H9 (cell line): ENCODE results near the gene ABCA1. TPM values are rescaled to one million over a fixed set of nuclear protein-coding genes. Genes with fewer than 3 reads are reported as not detected.

ENCODE experiments used
- DNase-seq: peaks from one replicate; pipeline ENCODE4 v3.0.0-alpha.2; 2017
- H2AFZ ChIP-seq: one replicate; pipeline ENCODE4 v1.6.1; 2013; ENCODE audit warnings: mild to moderate bottlenecking, low read length, control low read depth, moderate library complexity
- H2AK5ac ChIP-seq: 2 replicates; pipeline ENCODE4 v1.6.1; 2013; ENCODE audit warnings: low read length, control low read depth, mixed read lengths; ENCODE audit not compliant: insufficient read length
- H2BK120ac ChIP-seq: one replicate; pipeline ENCODE4 v1.6.1; 2013; ENCODE audit warnings: low read depth, mild to moderate bottlenecking, low read length, control low read depth, inconsistent platforms; ENCODE audit not compliant: poor library complexity, severe bottlenecking
- H2BK12ac ChIP-seq: 2 replicates; pipeline ENCODE4 v1.6.1; 2013; ENCODE audit warnings: low read length, control low read depth, mixed read lengths, low read depth; ENCODE audit not compliant: insufficient read length
- H2BK15ac ChIP-seq: 2 replicates; pipeline ENCODE4 v1.6.1; 2013; ENCODE audit warnings: low read depth, low read length, control low read depth
- H2BK20ac ChIP-seq: one replicate; pipeline ENCODE4 v1.6.1; 2013; ENCODE audit warnings: low read depth, mild to moderate bottlenecking, low read length, control low read depth, inconsistent platforms; ENCODE audit not compliant: poor library complexity, severe bottlenecking
- H2BK5ac ChIP-seq: 2 replicates; pipeline ENCODE4 v1.6.1; 2013; ENCODE audit warnings: low read length, control low read depth, mixed read lengths; ENCODE audit not compliant: insufficient read length
- H3K14ac ChIP-seq: 2 replicates; pipeline ENCODE4 v1.6.1; 2013; ENCODE audit warnings: low read length, control low read depth; ENCODE audit not compliant: insufficient read depth
- H3K18ac ChIP-seq: 2 replicates; pipeline ENCODE4 v1.6.1; 2013; ENCODE audit warnings: low read depth, mild to moderate bottlenecking, mixed read lengths, low read length, control low read depth; ENCODE audit not compliant: insufficient read length
- H3K23ac ChIP-seq: 2 replicates; pipeline ENCODE4 v1.6.1; 2013; ENCODE audit warnings: low read length, control low read depth, mixed read lengths, low read depth; ENCODE audit not compliant: insufficient read length
- H3K23me2 ChIP-seq: 2 replicates; pipeline ENCODE4 v1.6.1; 2013; ENCODE audit warnings: low read depth, mild to moderate bottlenecking, mixed read lengths, low read length, control low read depth; ENCODE audit not compliant: insufficient read length, poor library complexity, severe bottlenecking
- H3K27ac ChIP-seq: 2 replicates; pipeline ENCODE4 v1.5.1; 2013; ENCODE audit warnings: low read length, control low read depth, mixed read lengths, low read depth; ENCODE audit not compliant: insufficient read length
- H3K27me3 ChIP-seq: 2 replicates; pipeline ENCODE4 v1.6.1; 2013; ENCODE audit warnings: low read length, control low read depth, inconsistent platforms; ENCODE audit not compliant: insufficient read depth
- H3K4ac ChIP-seq: 2 replicates; pipeline ENCODE4 v1.6.1; 2013; ENCODE audit warnings: low read depth, mild to moderate bottlenecking, control low read depth, inconsistent platforms, low read length, moderate library complexity
- H3K4me1 ChIP-seq: 2 replicates; pipeline ENCODE4 v1.6.1; 2013; ENCODE audit warnings: low read length, control low read depth, inconsistent platforms; ENCODE audit not compliant: insufficient read depth
- H3K4me2 ChIP-seq: 2 replicates; pipeline ENCODE4 v1.6.1; 2013; ENCODE audit warnings: low read length, control low read depth, mixed read lengths; ENCODE audit not compliant: insufficient read length, insufficient read depth
- H3K56ac ChIP-seq: 2 replicates; pipeline ENCODE4 v1.6.1; 2013; ENCODE audit warnings: low read depth, mild to moderate bottlenecking, mixed read lengths, low read length, control low read depth; ENCODE audit not compliant: insufficient read length
- H3K79me1 ChIP-seq: 2 replicates; pipeline ENCODE4 v1.6.1; 2013; ENCODE audit warnings: low read depth, mild to moderate bottlenecking, moderate library complexity, low read length, control low read depth, inconsistent platforms; ENCODE audit not compliant: insufficient read depth, poor library complexity, severe bottlenecking
- H3K79me2 ChIP-seq: 2 replicates; pipeline ENCODE4 v1.6.1; 2013; ENCODE audit warnings: low read length, control low read depth, inconsistent platforms; ENCODE audit not compliant: insufficient read depth
- H3K9ac ChIP-seq: 2 replicates; pipeline ENCODE4 v1.6.1; 2013; ENCODE audit warnings: low read length, control low read depth, mixed read lengths; ENCODE audit not compliant: insufficient read length; ENCODE audit errors: extremely low read depth
- H3K9me3 ChIP-seq: one replicate; pipeline ENCODE4 v1.6.1; 2013; ENCODE audit warnings: low read depth, low read length, inconsistent platforms; ENCODE audit not compliant: control insufficient read depth
- H3T11ph ChIP-seq: one replicate; pipeline ENCODE4 v1.6.1; 2013; ENCODE audit warnings: mild to moderate bottlenecking, low read length, control low read depth, inconsistent platforms
- H4K20me1 ChIP-seq: one replicate; pipeline ENCODE4 v1.6.1; 2013; ENCODE audit not compliant: control insufficient read depth, insufficient read length, insufficient read depth
- H4K5ac ChIP-seq: 2 replicates; pipeline ENCODE4 v1.6.1; 2013; ENCODE audit warnings: low read depth, mild to moderate bottlenecking, mixed read lengths, low read length, control low read depth; ENCODE audit not compliant: insufficient read length
- H4K8ac ChIP-seq: replicated peaks from 2 replicates; pipeline ENCODE4 v1.6.1; 2013; ENCODE audit warnings: low read length, control low read depth, mixed read lengths, low read depth; ENCODE audit not compliant: insufficient read length
- H4K91ac ChIP-seq: 2 replicates; pipeline ENCODE4 v1.6.1; 2013; ENCODE audit warnings: low read depth, mild to moderate bottlenecking, moderate library complexity, mixed read lengths, low read length, control low read depth; ENCODE audit not compliant: insufficient read length
- H3K27ac Mint-ChIP-seq, 3 experiments: 2 replicates in 2 of 3; 3 replicates in 1 of 3; pipeline ENCODE4 v1.8.0; 2020 to 2021; ENCODE audit warnings: mixed read lengths in 3 of 3, mild to moderate bottlenecking in 1 of 3, moderate library complexity in 1 of 3
- H3K27me3 Mint-ChIP-seq: 2 replicates; pipeline ENCODE4 v1.8.0; 2021; ENCODE audit warnings: low read depth, mild to moderate bottlenecking, moderate library complexity, mixed read lengths
- H3K36me3 Mint-ChIP-seq, 3 experiments: 2 replicates in 2 of 3; 3 replicates in 1 of 3; pipeline ENCODE4 v1.8.0; 2020 to 2021; ENCODE audit warnings: low read depth in 3 of 3, mixed read lengths in 3 of 3; ENCODE audit not compliant: insufficient read depth in 1 of 3
- H3K4me1 Mint-ChIP-seq, 2 experiments: 2 replicates each; pipeline ENCODE4 v1.8.0; 2020; ENCODE audit warnings: mixed read lengths in 2 of 2
- H3K4me3 Mint-ChIP-seq, 2 experiments: 2 replicates in 1 of 2; 3 replicates in 1 of 2; pipeline ENCODE4 v1.8.0; 2020 to 2021; ENCODE audit warnings: mild to moderate bottlenecking in 2 of 2, mixed read lengths in 2 of 2, moderate library complexity in 1 of 2
- H3K9me3 Mint-ChIP-seq, 2 experiments: 2 replicates in 1 of 2; 3 replicates in 1 of 2; pipeline ENCODE4 v1.8.0; 2020; ENCODE audit warnings: mild to moderate bottlenecking in 2 of 2, mixed read lengths in 2 of 2, moderate library complexity in 1 of 2
- CTCF ChIP-seq: fragments of 200-600 bp; sonication (generic); conservative IDR thresholded peaks from 3 replicates; pipeline ENCODE4 v1.8.0; 2021; ENCODE audit warnings: antibody characterized with exemption, mild to moderate bottlenecking
- WGBS: extraction: QIAGEN DNeasy Blood & Tissue Kit; methylation state at CpG from one replicate; pipeline ENCODE4 v1.1.7; 2013; ENCODE audit warnings: missing lambda C conversion rate, low lambda C conversion rate, mixed read lengths; ENCODE audit not compliant: insufficient read length; ENCODE audit errors: extremely low coverage; 5-methylcytosine and 5-hydroxymethylcytosine counted together
- total RNA-seq: library from RNA; stranded (reverse); gene quantifications from 2 replicates; pipeline ENCODE4 v1.2.1, GENCODE V29; 2021

ABCA1 gene
- total RNA-seq, 1 experiment from 2014 or later = 16.6 TPM

DNA sequence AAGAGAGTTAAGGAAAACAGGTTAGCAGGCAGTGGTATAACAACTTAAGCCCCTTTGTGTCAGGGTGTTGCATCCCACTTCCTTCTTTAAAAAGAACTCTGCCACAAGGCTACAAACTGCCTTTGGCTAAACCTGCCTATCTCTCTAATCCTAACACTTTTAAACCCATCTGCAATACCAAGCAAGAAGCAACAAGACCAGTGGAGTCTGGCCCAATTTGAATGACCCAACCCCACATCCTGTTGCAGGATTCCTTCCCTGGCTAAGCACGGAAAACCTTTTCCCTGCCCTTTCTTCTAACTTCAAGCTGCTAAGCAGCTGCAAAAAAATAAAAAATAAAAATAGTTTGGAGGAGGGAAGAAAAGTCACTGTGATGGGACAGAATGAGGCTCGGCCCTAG lies 27.1 kb downstream of the ABCA1 start:
- Mint-ChIP-seq H3K27me3 (no peaks in the 10 kb centered on the region), H3K9me3 (no peaks in the 10 kb centered on the region), H3K4me3 (no peak overlapping the region), H3K4me1 (peaks cover 33 to 41% of the 10 kb centered on the region in 2 experiments), H3K27ac (0 out of 7 replicates have a peak overlapping the region, but pooled peaks of 1 of the 3 experiments have one; percentile 20), H3K36me3 (peaks cover 0 to 2% (median 0%) of the 10 kb centered on the region in 3 experiments; a peak in 3 of 7 replicates)
- H3K4ac ChIP-seq = no peak overlapping the region
- H3K23me2 ChIP-seq = no peaks in the 10 kb centered on the region
- no peak overlapping the region for H2BK12ac ChIP-seq
- no peak overlapping the region for H4K91ac ChIP-seq
- no peaks in the 10 kb centered on the region for H3K27me3 ChIP-seq
- H3K9me3 ChIP-seq = no peaks in the 10 kb centered on the region
- no peak for DNase-seq
- H3K27ac ChIP-seq = no peak overlapping the region
- no peak overlapping the region for H3T11ph ChIP-seq
- no peak overlapping the region for H3K56ac ChIP-seq
- no peak overlapping the region for H2BK15ac ChIP-seq
- no peak overlapping the region for H4K5ac ChIP-seq
- H3K18ac ChIP-seq = no peak overlapping the region
- H3K14ac ChIP-seq = no peak overlapping the region
- H2AFZ ChIP-seq = no peak overlapping the region
- H2BK5ac ChIP-seq = no peak overlapping the region
- H3K79me1 ChIP-seq = no peaks in the 10 kb centered on the region
- H3K23ac ChIP-seq = no peak overlapping the region
- H3K4me1 ChIP-seq = peaks cover 4% of the 10 kb centered on the region; the same call in 1 of the 2 replicates
- no peak overlapping the region for H3K9ac ChIP-seq
- no peak overlapping the region for H3K4me2 ChIP-seq
- H2AK5ac ChIP-seq = no peak overlapping the region
- no peak overlapping the region for H2BK120ac ChIP-seq
- WGBS = no CpG with 5 or more reads among the region's 2 CpGs
- no peaks in the 10 kb centered on the region for H3K79me2 ChIP-seq
- no peak for TF ChIP-seq CTCF
- H2BK20ac ChIP-seq = no peak overlapping the region
- no peak overlapping the region for H4K8ac ChIP-seq
- H4K20me1 ChIP-seq = no peaks in the 10 kb centered on the region
